ENCODE measurements around the gene UNC13D. TPM values are rescaled to one million over a fixed set of nuclear protein-coding genes. Genes with fewer than 3 reads are reported as not detected.

UNC13D gene
- total RNA-seq, 4 donors from 2014 or later: 3.2 to 27.1 (median 8.2) TPM

DNA sequence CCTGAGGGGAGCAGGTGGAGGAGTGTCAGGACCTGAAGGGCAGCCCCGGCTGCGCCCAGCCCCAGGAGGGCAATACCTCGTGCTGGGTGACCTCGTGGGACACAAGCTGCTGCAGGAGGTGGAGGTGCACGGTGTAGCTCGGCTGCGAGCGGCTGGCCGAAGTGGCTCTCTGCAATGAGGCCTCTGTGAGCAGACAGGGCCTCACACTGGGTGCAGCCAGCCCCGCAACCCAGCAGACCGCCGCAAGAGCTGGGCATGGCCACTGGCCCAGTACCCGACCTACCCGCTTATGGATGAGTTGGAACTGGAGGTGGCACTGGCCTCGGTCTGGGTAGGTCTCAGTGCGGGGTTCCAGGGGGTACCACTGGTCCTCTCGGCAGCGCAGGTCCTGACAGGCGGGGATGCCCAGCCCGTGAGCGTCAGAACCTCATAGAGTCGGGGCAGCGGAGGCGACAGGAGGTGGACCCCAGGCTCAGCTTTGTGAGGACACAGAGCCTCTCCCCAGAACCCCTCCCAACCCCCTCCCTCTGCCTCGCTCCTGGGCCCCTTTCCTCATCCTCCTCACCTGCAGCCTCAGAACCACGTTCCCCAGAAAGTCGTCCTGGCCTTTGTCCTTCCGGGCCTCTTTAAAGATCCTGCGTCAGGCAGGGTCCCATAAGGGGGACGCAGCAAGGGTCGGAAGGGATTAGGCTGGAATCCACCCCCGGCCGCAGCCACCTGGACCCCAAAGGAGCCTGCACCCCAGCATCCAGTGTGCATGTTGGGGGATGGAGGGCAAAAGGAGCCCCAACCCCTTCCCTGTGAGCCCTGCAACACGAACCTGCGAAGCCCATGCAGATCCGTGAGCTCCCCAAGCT, 4.0 kb downstream of the UNC13D start:
- no peak for ATAC-seq (ENCODE audit: low FRiP score)
- TF ChIP-seq, protein P1, sequence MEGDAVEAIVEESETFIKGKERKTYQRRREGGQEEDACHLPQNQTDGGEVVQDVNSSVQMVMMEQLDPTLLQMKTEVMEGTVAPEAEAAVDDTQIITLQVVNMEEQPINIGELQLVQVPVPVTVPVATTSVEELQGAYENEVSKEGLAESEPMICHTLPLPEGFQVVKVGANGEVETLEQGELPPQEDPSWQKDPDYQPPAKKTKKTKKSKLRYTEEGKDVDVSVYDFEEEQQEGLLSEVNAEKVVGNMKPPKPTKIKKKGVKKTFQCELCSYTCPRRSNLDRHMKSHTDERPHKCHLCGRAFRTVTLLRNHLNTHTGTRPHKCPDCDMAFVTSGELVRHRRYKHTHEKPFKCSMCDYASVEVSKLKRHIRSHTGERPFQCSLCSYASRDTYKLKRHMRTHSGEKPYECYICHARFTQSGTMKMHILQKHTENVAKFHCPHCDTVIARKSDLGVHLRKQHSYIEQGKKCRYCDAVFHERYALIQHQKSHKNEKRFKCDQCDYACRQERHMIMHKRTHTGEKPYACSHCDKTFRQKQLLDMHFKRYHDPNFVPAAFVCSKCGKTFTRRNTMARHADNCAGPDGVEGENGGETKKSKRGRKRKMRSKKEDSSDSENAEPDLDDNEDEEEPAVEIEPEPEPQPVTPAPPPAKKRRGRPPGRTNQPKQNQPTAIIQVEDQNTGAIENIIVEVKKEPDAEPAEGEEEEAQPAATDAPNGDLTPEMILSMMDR (IDR thresholded peaks at IDR 0.05): no peak
- DNase-seq (ENCODE audit: low spot score): no peak

DNA sequence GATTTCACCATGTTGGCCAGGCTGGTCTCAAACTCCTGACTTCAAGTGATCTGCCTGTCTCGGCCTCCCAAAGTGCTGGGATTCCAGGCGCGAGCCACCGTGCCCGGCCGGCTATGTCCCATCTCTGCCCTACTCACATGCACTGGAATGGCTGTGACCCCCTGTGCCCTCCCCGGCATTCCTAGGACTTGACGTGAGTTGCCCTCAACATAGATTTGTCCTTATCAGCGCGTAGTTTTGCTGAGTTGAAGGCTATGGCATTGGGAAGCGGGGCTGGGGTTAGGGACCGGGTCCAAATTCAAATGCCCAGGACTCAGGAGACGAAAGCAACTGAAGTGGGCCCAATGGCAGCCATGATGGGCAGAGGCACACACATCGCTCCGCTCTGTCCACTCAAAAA, 5.8 kb downstream of the UNC13D start:
- DNase-seq (ENCODE audit: low spot score): no peak
- TF ChIP-seq, protein P1 (IDR thresholded peaks at IDR 0.05): no peak
- ATAC-seq (ENCODE audit: low FRiP score): no peak

DNA sequence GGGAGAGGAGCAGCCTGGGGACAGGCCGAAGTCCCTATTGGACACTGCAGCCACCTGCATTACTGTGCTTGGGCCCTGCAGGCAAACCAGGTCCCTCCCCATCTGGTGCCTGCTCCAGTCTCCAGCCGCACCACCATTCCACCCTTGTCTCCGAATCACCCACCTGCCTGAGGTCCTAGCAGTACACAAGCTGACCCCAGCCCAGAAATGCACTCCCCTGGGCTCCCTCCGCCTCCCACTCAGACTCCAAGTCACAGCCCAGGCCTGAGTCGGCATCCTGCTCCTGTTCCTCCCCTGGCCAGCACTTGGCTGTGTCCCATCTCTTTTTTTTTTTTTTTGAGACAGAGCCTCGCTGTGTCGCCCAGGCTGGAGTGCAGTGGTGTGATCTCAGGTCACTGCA, 6.3 kb downstream of the UNC13D start:
- ATAC-seq (ENCODE audit: low FRiP score) (no peak), DNase-seq (ENCODE audit: low spot score) (no peak)
- TF ChIP-seq, protein P1 (IDR thresholded peaks at IDR 0.05): no peak

DNA sequence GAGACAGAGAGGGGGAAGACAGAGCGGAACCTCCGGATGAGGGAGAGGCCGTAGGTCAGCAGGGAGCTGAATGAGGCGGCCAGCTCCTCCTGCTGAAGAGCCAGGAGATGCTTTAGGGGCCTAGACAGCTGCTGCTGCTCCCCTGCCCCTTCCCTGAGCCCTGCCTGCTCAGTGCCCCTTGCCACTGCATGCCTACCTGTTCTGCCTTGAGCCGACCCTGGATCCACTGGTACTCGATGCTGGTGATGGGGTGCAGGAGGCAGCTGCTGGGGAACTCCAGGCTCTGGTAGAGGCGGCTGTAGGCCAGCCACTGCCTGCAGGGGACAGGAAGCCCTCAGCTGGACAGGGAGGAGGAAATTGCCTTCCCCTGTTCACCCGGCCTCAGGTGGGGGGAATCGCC, 7.6 kb downstream of the UNC13D start:
- TF ChIP-seq, protein P1 (IDR thresholded peaks at IDR 0.05): no peak
- no peak for DNase-seq (ENCODE audit: low spot score)
- no peak for ATAC-seq (ENCODE audit: low FRiP score)

DNA sequence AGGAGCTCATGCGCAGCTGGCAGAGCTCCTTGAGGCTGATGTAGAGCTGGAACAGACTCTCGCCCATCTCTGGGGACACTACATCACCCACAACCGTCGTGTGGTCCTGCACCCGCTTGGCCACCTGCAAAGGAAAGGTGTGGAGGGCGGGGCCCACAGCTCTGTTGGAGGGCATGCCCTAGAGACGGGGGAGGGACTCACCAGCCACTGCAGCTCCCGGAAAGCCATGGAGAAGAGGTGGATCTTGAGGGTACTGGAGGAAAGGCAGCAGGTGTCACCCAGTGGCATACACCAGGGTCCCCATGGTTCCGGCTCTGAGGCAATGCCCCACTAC, 8.6 kb downstream of the UNC13D start:
- DNase-seq (ENCODE audit: low spot score): no peak
- ATAC-seq (ENCODE audit: low FRiP score): no peak
- TF ChIP-seq, protein P1 (IDR thresholded peaks at IDR 0.05): no peak

DNA sequence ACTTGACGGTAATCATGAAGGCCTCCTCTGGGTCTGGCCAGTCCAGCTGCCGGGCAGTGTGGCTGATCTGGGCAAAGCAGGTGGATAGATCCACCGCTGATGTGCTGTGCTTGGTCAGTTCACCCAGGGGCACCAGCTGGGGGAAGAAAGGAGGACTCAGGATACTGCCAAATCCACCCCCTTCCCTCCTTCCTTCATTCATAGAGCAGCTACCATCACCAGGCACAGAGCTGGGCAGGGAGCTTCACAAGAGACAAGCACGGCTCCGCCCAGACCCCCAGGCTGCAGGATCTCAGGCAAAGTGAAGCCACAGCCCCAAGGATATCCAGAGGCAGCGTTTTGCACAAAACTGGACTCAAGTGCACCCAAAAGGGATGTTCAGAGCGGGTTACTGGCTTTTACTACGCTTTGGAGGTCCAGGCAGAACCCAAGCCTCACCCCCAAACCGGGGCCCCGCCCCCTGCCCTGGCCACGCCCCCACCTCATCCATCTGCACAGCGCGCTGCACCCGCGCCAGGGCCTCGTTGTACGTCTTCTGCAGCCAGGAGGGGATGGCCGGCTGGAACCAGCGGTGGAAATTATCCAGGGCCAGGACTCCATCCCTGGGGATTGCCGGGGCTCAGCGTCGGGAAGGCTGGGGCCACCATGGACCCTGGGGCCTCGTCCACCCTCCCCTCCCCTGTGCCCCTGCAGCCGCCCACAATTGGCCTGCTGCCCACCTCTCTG, 9.1 kb downstream of the UNC13D start:
- TF ChIP-seq, protein P1 (IDR thresholded peaks at IDR 0.05): no peak
- no peak for DNase-seq (ENCODE audit: low spot score)
- no peak for ATAC-seq (ENCODE audit: low FRiP score)
